Measurements from ENCODE around the gene TICRR.

Gene TICRR

GRCh38 chr15:89630974-89631901, 56.0 kb downstream of the TICRR start:
- DNase-seq: no peak

GRCh38 chr15:89631902-89632264, 56.6 kb downstream of the TICRR start:
- DNase-seq: no peak

GRCh38 chr15:89632563-89633430, 57.5 kb downstream of the TICRR start:
- DNase-seq: no peak

DNA sequence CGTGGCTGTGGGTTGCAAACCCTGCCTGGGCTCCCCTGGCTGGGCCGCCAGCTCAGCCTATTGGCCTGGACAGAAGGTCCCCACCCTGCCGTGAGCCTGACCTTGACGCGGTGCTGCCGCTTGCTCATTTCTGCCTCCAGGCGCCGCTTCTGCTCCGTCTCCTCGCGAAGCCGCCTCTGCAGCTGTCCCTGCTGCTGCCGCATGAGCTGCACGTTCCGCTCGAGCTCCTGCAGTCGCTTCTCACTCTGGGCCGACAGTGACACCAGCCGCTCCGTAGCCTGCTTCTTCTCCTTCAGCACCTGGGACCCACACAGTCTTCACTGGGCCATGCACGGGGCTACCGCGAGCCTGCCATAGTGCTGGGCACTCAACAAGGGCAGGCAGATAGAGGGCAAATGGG, 58.3 kb downstream of the TICRR start:
- no peak for DNase-seq

DNA sequence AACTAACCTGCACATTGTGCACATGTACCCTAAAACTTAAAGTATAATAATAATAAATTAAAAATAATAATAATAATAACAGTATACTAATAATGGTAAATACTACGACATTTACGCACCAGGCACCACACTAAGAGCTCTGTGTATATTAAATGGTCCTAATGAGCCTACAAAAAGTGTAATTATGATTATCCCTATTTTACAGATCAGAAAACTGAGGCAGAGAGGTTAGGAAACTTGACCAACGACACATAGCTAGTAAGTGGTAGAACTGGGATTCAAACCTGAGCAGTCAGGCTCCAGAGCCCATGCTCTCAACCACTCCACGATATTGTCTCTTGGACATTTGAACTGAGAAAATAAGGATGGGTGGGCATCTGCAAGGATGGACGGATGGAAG, 65.0 kb downstream of the TICRR start:
- DNase-seq: no peak

GRCh38 chr15:89641053-89641452, 65.8 kb downstream of the TICRR start:
- no peak for DNase-seq

DNA sequence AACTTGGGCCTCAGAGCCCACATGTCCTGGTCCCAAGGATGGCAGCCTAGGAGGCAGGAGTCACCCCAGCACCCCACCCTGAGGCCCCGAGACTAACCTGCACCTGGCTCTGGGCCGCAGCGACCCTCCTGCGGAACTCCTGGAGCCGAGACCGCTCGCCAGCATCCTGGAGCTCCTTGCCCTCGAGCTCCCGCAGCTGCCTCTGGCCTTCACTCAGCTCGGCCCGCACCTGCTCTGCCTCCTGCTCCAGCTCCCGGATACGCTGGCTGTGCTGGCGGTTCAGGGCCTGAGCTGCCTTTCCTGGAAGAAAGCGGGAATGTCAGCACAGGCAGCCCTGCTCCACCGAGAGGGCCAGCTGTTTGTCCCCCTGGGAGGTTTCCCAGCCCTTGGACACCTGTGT, 66.8 kb downstream of the TICRR start:
- DNase-seq: no peak

- DNase-seq: no peak
These were observed 70.4 kb downstream of the TICRR start for GRCh38 chr15:89645680-89646079.

DNA sequence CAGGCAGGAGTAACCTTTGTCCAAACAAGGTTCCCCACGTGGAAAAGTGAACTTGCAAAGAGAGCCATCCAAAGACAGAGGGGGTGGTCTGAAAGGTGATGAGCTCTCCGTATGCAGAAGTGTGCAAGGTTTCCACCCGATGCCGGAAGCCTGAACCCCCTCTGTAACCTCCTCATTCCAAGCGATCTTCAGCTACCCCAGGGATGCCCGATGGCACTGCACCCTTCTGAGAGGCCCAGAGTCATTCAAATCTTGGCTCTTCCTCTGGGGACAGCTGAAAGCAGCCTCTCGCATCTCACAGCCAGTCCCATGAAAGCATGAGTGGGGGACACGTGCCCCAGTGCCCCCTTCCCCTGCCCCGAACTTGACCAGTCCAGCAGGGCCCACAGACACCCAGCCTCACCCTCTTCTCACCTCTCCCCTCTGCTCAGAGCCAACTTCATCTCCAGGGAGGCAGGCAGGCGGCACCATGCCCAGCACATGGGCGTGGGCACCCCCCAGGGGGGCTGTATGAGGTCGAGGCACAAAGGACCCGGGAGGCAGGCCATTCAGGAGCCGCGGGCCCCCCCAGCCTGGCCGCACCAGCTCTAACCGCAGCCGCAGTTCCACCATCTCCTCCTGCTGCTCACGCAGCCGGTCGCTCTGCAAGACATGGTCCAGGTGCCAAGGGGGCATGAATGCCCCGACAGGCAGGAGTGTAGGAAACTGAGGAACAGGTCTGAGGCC, 71.3 kb downstream of the TICRR start:
- no peak for DNase-seq

DNA sequence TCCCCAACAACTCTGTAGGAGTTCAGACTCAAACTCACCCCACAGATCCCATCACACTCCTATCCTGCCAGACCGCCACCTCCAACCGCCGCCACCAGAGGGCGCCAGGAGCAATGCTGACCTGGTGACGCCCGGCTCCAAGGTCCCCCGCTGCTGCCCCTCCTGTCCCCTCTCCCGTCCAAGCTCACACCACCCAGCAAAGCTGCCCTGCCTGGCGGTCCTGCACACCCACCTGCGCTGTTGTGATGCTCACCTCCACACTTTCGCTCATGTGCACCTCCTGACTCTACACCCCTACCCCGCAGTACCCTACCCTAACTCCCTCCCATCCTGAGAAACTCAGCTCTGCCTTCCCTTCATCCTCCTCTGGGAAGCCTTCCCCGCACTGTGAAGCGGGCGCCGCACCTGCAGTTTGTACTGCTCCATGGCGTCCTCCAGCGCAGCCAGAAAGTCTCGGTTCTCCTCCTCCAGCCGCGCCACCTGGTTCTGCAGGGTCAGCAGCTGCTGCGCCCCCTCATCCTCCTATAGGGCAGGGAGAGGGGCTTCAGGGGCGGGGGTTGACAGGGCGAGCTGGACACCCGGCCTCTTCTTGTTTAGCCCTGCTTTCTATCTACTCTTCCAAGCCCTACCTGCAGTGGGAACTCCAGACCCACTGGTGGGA, 72.1 kb downstream of the TICRR start:
- DNase-seq: peak; percentile 34

- DNase-seq: no peak
These were observed 73.1 kb downstream of the TICRR start for GRCh38 chr15:89648106-89649012.

DNA sequence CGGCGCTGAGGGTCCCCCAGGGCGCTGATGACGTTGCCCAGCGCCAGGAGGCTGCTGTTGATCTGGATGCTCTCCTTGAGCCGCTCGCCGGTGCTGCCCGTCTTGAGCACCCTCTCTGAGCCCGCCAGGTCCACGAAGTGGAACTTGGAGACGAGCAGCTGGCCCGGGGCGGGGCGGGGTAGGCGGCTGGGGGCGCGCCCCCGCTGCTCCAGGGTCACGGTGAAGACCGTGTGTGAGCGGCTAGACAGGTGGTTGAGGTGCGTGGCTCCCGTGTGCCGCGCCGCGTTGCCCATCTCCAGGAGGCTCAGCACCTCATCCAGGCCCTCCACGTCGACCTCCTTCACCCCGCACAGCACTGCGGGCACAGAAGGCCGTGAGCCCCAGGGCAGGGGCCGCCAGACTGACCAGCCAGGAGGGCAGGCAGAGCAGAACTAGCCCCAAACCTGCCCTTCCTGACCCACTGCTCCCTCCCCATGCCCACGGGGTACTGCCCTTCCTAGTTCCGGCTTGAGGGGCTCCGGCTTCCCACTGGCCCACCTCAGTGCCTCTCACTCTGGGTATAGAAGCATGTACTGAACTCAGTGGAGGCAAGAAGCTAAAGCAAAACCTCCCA, 73.8 kb downstream of the TICRR start:
- no peak for DNase-seq

DNA sequence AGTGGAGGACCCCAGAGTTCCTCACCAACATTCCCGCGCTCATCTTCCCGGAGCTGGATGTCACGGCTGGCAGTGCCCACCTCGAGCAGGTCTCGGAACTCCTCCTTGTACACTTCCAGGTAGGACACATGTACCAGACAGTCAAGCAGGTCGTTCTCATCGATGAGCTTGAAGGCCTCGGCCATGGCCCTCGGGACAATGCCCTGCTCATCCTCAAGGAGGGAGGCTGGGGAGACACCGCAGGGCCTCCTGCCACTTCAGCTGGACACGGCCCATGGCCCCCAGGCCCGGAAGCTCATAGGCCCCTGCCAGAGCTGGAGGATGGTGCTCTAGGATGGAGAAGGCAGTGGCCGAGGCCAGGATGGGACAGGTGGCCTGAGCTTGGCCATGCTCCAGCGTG, 74.4 kb downstream of the TICRR start:
- no peak for DNase-seq

DNA sequence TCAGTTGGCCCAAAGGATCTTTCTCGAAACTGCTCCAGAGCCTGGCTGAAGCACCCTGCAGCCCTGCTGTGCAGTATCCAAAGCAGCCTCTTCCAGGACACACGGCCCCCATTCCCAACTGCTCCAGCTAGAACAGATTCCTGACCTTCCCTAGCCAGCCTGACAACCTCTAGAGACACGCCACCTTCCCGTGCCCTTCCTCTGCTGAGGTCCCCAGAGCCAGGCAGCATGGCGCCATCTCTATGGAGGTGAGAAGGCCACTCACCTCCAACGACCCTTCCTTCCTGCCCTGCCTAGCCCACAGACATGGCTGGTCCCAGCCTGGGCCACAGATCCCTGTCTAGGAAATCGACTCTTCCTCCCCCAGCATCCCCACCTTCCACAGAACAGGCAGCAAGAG, 76.9 kb downstream of the TICRR start:
- no peak for DNase-seq

GRCh38 chr15:89652666-89653065, 77.4 kb downstream of the TICRR start:
- DNase-seq: no peak

DNA sequence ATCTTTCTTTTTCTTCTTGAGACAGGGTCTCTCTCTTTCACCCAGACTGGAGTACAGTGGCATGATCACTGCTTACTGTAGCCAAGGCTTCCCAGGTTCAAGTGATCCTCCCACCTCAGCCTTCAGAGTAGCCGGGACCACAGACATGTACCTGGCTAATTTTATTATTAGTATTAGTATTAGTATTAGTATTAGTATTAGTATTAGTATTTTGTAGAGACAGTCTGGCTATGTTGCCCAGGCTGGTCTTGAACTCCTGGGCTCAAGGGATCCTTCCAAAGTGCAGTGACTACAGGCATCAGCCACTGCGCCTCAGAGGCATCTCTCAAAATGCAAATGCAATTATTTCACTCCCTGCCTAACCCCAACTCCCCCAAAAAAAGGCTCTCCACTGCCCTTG, 78.3 kb downstream of the TICRR start:
- DNase-seq: no peak

- DNase-seq: no peak
These were observed 79.1 kb downstream of the TICRR start for GRCh38 chr15:89654301-89654761.

DNA sequence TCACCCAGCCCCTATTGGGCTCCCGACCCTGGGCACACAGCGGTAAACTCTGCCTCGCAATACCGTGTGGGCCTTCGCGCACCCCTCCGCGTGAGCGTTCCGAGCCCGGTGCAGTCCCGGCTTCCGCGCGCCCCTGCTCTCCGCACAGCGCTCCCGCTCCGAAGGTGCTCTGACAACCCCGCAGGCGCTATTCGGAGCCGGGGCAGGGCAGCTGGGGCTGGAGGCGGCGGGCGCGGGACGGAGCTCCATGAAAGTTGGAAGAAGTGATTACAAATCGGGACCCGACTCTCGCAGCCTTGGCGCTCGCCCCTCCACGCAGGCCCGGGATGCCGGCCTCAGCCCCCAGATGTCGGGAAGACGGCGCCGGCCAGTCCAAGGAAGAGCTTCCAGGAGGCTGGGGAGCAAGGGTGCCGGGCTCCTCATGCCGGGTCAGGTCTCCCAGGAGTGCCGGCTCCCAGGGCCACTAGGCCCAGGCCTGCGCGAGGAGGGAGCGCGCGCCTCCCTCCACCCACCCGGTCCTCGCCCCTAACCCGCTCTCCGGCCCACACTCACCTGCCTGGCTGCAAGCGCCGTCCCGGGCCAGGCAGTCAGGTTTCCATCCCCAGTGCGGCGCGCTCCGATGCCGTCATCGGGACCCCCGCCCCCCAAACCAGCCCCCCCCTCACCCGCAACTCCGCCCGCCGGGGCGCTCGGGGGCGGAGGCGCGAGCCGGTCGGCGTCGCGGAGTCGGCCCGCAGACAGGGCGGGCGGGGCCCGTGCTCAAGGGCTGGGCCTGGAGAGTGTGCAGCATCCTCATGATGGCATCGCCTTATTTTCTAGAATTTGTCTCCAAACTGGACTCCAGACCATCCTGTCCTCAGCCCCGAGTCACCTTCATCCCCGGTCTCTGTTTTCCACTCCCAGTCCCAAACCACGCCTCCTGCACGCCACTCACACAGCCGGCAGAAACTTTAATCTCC, 79.9 kb downstream of the TICRR start, which contains the start of gene KIF7:
Gene KIF7, minus strand, starts transcription at position 621 of the 959 bp plus-strand sequence. CDS start 2,537 bp downstream, outside the sequence.
- peak; percentile 58 for DNase-seq

DNA sequence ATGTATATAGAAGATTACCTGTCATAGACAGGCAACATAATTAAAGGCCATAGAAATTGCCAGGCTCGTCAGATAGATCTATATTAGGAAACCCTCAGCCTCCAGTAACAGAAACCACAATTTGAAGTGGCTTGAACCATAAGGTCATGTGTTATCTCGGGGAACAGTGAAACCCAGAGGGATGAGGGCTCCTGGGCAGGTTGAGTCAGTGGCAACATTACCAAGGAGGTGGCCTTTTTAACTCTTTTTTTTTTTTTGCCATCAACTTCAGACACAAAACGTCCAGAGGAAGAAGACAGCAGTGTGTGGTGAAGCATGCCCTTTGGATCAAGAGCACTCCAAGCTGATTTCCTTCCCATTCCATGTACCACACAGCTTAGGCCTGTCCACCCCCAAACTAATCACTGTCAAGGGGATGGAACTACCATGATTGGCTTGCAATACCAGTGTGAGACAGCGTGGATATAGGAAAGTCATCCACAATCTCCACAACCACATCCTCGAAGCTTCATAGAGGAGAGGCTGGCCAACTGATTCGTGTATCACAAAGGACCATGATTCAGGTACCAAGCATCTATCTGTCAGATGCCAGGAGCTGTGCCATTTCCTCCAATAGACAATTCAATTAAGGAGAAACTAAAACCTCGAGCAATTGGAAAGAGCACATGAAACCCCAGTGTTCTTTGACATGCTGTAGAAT, 81.0 kb downstream of the TICRR start:
- no peak for DNase-seq
